SK-N-SH (cell line): Measurements from ENCODE around the gene FHIP2A. TPM values are rescaled to one million over a fixed set of nuclear protein-coding genes. Genes with fewer than 3 reads are reported as not detected.
A peak's percentile ranks its signal among the peaks of the same experiment; 100 is the strongest.

Source experiments
- CTCF ChIA-PET: fragments of 300-600, 350-600 bp; formaldehyde crosslinking; extraction: SDS; loops from one replicate; lab custom pipeline; 2021; lab: Yijun Ruan, JAX
- POLR2A ChIA-PET: fragments of 350-600 bp; sonication (Branson Sonifier 250); formaldehyde crosslinking; extraction: SDS; loops from one replicate; lab custom pipeline; 2020; ENCODE audit warnings: antibody characterized with exemption, inconsistent platforms; lab: Yijun Ruan, JAX
- DNase-seq: peaks from one replicate; pipeline ENCODE4 v3.0.0; 2012
- H2AFZ ChIP-seq: fragments of 200-600 bp; sonication (generic); 2 replicates; pipeline ENCODE4 v1.8.1; 2016; ENCODE audit warnings: antibody characterized with exemption, mild to moderate bottlenecking, low read depth
- H3F3A ChIP-seq: fragments of 200-600 bp; sonication (generic); replicated peaks from 2 replicates; pipeline ENCODE3; 2016; ENCODE audit warnings: antibody characterized with exemption, mild to moderate bottlenecking; ENCODE audit not compliant: insufficient read depth
- H3K27ac ChIP-seq, 2 experiments: fragments of 200-500 bp in 1 of 2; fragments of 200-600 bp in 1 of 2; sonication (Bioruptor generic) in 1 of 2; sonication (generic), shearing (Covaris generic) in 1 of 2; 2 replicates each; pipeline versions ENCODE4 v1.5.1 to v1.6.1; 2014 to 2016; ENCODE audit warnings: low read depth in 2 of 2, inconsistent platforms in 1 of 2, low read length in 1 of 2, mild to moderate bottlenecking in 1 of 2, mixed read lengths in 1 of 2
- H3K27me3 ChIP-seq: fragments of 200-600 bp; sonication (generic), shearing (Covaris generic); 2 replicates; pipeline ENCODE4 v1.6.1; 2016; ENCODE audit warnings: mixed run types; ENCODE audit not compliant: insufficient read depth
- H3K36me3 ChIP-seq, 2 experiments: fragments of 200-500 bp in 1 of 2; fragments of 200-600 bp in 1 of 2; sonication (Bioruptor generic) in 1 of 2; sonication (generic) in 1 of 2; replicated peaks in 1 of 2; 2 replicates each; pipeline versions ENCODE3 to v1.5.1; 2014 to 2016; ENCODE audit warnings: low read length in 1 of 2, mild to moderate bottlenecking in 1 of 2; ENCODE audit not compliant: insufficient read depth in 2 of 2, control insufficient read depth in 1 of 2
- H3K4me1 ChIP-seq, 2 experiments: fragments of 200-500 bp in 1 of 2; fragments of 200-600 bp in 1 of 2; sonication (Bioruptor generic) in 1 of 2; sonication (generic), shearing (Covaris generic) in 1 of 2; 2 replicates each; pipeline versions ENCODE4 v1.5.1 to v1.6.1; 2014 to 2016; ENCODE audit warnings: low read depth in 1 of 2, low read length in 1 of 2, mixed run types in 1 of 2; ENCODE audit not compliant: insufficient read depth in 2 of 2, control insufficient read depth in 1 of 2
- H3K4me2 ChIP-seq: fragments of 200-600 bp; sonication (generic), shearing (Covaris generic); 2 replicates; pipeline ENCODE4 v1.6.1; 2017; ENCODE audit warnings: mixed run types
- H3K4me3 ChIP-seq, 2 experiments: fragments of 200-500 bp in 1 of 2; fragments of 200-600 bp in 1 of 2; sonication (Bioruptor generic) in 1 of 2; sonication (generic), shearing (Covaris generic) in 1 of 2; 2 replicates each; pipeline versions ENCODE4 v1.5.1 to v1.8.1; 2014 to 2016; ENCODE audit warnings: low read depth in 2 of 2, inconsistent platforms in 1 of 2, low read length in 1 of 2, mild to moderate bottlenecking in 1 of 2, mixed read lengths in 1 of 2, moderate library complexity in 1 of 2
- H3K79me2 ChIP-seq: fragments of 200-600 bp; sonication (generic); 2 replicates; pipeline ENCODE4 v1.8.1; 2017; ENCODE audit warnings: mild to moderate bottlenecking; ENCODE audit not compliant: insufficient read depth
- H3K9ac ChIP-seq: fragments of 200-600 bp; sonication (generic); 2 replicates; pipeline ENCODE4 v1.6.1; 2017; ENCODE audit warnings: mixed run types
- H3K9me2 ChIP-seq: fragments of 200-600 bp; sonication (generic); 2 replicates; pipeline ENCODE4 v1.6.1; 2017; ENCODE audit warnings: mixed run types
- H3K9me3 ChIP-seq: fragments of 200-600 bp; sonication (generic); 2 replicates; pipeline ENCODE4 v1.6.1; 2017; ENCODE audit warnings: mixed run types, mild to moderate bottlenecking, moderate library complexity
- H4K20me1 ChIP-seq: fragments of 200-600 bp; sonication (generic); 2 replicates; pipeline ENCODE4 v1.6.1; 2017; ENCODE audit warnings: mild to moderate bottlenecking, mixed run types; ENCODE audit not compliant: insufficient read depth
- EP300 ChIP-seq, 2 experiments: IDR thresholded peaks; 2 replicates each; pipeline versions ENCODE4 v1.4.0 to v1.6.1; 2012; ENCODE audit warnings: borderline replicate concordance in 1 of 2, low read depth in 1 of 2, low read length in 1 of 2
- FOXJ3 ChIP-seq: sonication (generic); formaldehyde crosslinking; IDR thresholded peaks from 2 replicates; pipeline ENCODE4 v1.5.1; 2020; ENCODE audit warnings: mild to moderate bottlenecking, missing genetic modification reagents
- FOXM1 ChIP-seq: IDR thresholded peaks from 2 replicates; pipeline ENCODE4 v1.4.0; 2012; ENCODE audit warnings: low read depth, mild to moderate bottlenecking
- GATA2 ChIP-seq: sonication (generic); formaldehyde crosslinking; IDR thresholded peaks from 2 replicates; pipeline ENCODE4 v1.5.0; 2020; ENCODE audit warnings: mild to moderate bottlenecking, missing genetic modification reagents
- JUND ChIP-seq: IDR thresholded peaks from 2 replicates; pipeline ENCODE4 v1.4.0; 2012
- MAX ChIP-seq: IDR thresholded peaks from 2 replicates; pipeline ENCODE4 v1.4.0; 2012; ENCODE audit warnings: low read depth
- MEF2A ChIP-seq: IDR thresholded peaks from 2 replicates; pipeline ENCODE4 v1.4.0; 2012; ENCODE audit warnings: low read depth, borderline replicate concordance
- NFIC ChIP-seq: IDR thresholded peaks from 2 replicates; pipeline ENCODE4 v1.4.0; 2012; ENCODE audit warnings: borderline replicate concordance
- PBX3 ChIP-seq: IDR thresholded peaks from 2 replicates; pipeline ENCODE4; 2012
- POLR2AphosphoS5 ChIP-seq: IDR thresholded peaks from 2 replicates; pipeline ENCODE4 v1.6.1; 2012; ENCODE audit warnings: low read depth, low read length
- RAD21 ChIP-seq: IDR thresholded peaks from 2 replicates; pipeline ENCODE4 v1.6.1; 2012; ENCODE audit warnings: mild to moderate bottlenecking, low read length
- RCOR1 ChIP-seq: fragments of 150-350 bp; IDR thresholded peaks from 2 replicates; pipeline ENCODE4 v1.6.1; 2017; ENCODE audit warnings: antibody characterized with exemption, low read length
- REST ChIP-seq: IDR thresholded peaks from 2 replicates; pipeline ENCODE4 v1.6.1; 2012; ENCODE audit warnings: mild to moderate bottlenecking, low read depth, low read length, moderate library complexity
- RXRA ChIP-seq: IDR thresholded peaks from 2 replicates; pipeline ENCODE4 v1.4.0; 2012; ENCODE audit warnings: low read depth, mild to moderate bottlenecking, borderline replicate concordance
- TAF1 ChIP-seq: IDR thresholded peaks from 2 replicates; pipeline ENCODE4 v1.6.1; 2012; ENCODE audit warnings: low read depth, mild to moderate bottlenecking, low read length, moderate library complexity, borderline replicate concordance
- TCF12 ChIP-seq: IDR thresholded peaks from 2 replicates; pipeline ENCODE4 v1.4.0; 2012
- TEAD4 ChIP-seq: IDR thresholded peaks from 2 replicates; pipeline ENCODE4 v1.4.0; 2012; ENCODE audit warnings: mild to moderate bottlenecking, borderline replicate concordance; ENCODE audit not compliant: insufficient read depth
- USF1 ChIP-seq: IDR thresholded peaks from 2 replicates; pipeline ENCODE4 v1.4.0; 2012; ENCODE audit warnings: low read depth, borderline replicate concordance
- USF2 ChIP-seq: fragments of 150-350 bp; IDR thresholded peaks from 2 replicates; pipeline ENCODE4 v1.6.1; 2017; ENCODE audit warnings: antibody characterized with exemption, low read length, low read depth, borderline replicate concordance
- YY1 ChIP-seq: IDR thresholded peaks from 2 replicates; pipeline ENCODE4 v1.4.0; 2012; ENCODE audit warnings: low read depth, mild to moderate bottlenecking
- WGBS: methylation state at CpG from one replicate; pipeline ENCODE4 v1.1.6; 2017; ENCODE audit warnings: low lambda C conversion rate; 5-methylcytosine and 5-hydroxymethylcytosine counted together
- polyA plus RNA-seq, 3 experiments: library from polyadenylated mRNA; depleted of rRNA; stranded (reverse); fragments of >200 nt; gene quantifications; 2 replicates each; pipeline ENCODE4 v1.2.3, GENCODE V29; 2012

Gene FHIP2A
- polyA plus RNA-seq, 1 of the 3 experiments (the other 2 are of a cell fraction): 6.1 TPM

GRCh38 chr10:114777415-114777814, 44.2 kb upstream of the FHIP2A start:
- peaks cover 29% of the 10 kb centered on the region for H3F3A ChIP-seq
- no peak overlapping the region for H2AFZ ChIP-seq
- 90% methylated on average over 1 of the region's 1 CpG for WGBS
- no peak for DNase-seq
- H3K27ac ChIP-seq: no peak overlapping the region
- H3K27me3 ChIP-seq: no peaks in the 10 kb centered on the region
- ChIA-PET CTCF (interaction anchor here (1.3 kb wide), 1 partner anchor 306 kb away, joined by 3 read pairs; no protein-coding TSS in a partner anchor), POLR2A (no interaction called here)
- peaks cover 3 to 16% of the 10 kb centered on the region in 2 experiments; a peak in 3 of 4 replicates for H3K4me1 ChIP-seq
- H3K9me2 ChIP-seq: no peaks in the 10 kb centered on the region
- no peaks in the 10 kb centered on the region for H3K9me3 ChIP-seq
- H4K20me1 ChIP-seq: no peaks in the 10 kb centered on the region
- TF ChIP-seq EP300 (IDR thresholded peaks at IDR 0.05; ENCODE audit: borderline replicate concordance in 1 of 2, low read depth in 1 of 2, low read length in 1 of 2): no peak
- 0 out of 2 replicates have a peak, but pooled peaks have one; percentile 3 for TF ChIP-seq TCF12
- no peak overlapping the region for H3K4me3 ChIP-seq
- H3K36me3 ChIP-seq: no peaks in the 10 kb centered on the region
- H3K4me2 ChIP-seq: no peak overlapping the region
- no peak overlapping the region for H3K9ac ChIP-seq
- H3K79me2 ChIP-seq: no peaks in the 10 kb centered on the region

GRCh38 chr10:114779803-114780576, 41.6 kb upstream of the FHIP2A start:
- Histone ChIP-seq H3K4me2 (peak overlapping the region; percentile 36; the same call in 1 of the 2 replicates), H3K27ac (peak overlapping the region; percentile 58 to 94; a peak in 3 of 4 replicates), H4K20me1 (no peaks in the 10 kb centered on the region), H3K4me1 (peaks cover 3 to 15% of the 10 kb centered on the region in 2 experiments; a peak in 3 of 4 replicates), H3K9me2 (no peaks in the 10 kb centered on the region), H3K27me3 (no peaks in the 10 kb centered on the region), H3F3A (peaks cover 21% of the 10 kb centered on the region), H3K9ac (peak overlapping the region; percentile 20; the same call in 1 of the 2 replicates), H3K36me3 (no peaks in the 10 kb centered on the region), H3K79me2 (no peaks in the 10 kb centered on the region), H3K4me3 (no peak overlapping the region), H2AFZ (no peak overlapping the region), H3K9me3 (no peaks in the 10 kb centered on the region)
- WGBS: 22% methylated on average over 3 of the region's 3 CpGs
- DNase-seq: no peak
- POLR2A ChIA-PET: no interaction called here
- CTCF ChIA-PET: interaction anchor here (1.2 kb wide), 1 partner anchor 231 kb away, joined by 3 read pairs; no protein-coding TSS in a partner anchor
- peak; percentile 59; the same call in 1 of the 2 replicates for TF ChIP-seq POLR2AphosphoS5
- peak; percentile 79 for TF ChIP-seq MEF2A
- TF ChIP-seq TAF1: no peak
- peak; percentile 99 for TF ChIP-seq JUND
- peak; percentile 89; the same call in 1 of the 2 replicates for TF ChIP-seq PBX3
- peak; percentile 80; the same call in 1 of the 2 replicates for TF ChIP-seq RXRA
- TF ChIP-seq YY1: peak; percentile 20; the same call in 1 of the 2 replicates
- TF ChIP-seq FOXM1: peak; percentile 82
- no peak for TF ChIP-seq USF1
- peak; percentile 60; the same call in 1 of the 2 replicates for TF ChIP-seq MAX
- TF ChIP-seq TEAD4: peak; percentile 87
- no peak for TF ChIP-seq RAD21
- TF ChIP-seq REST: peak; percentile 19; the same call in 1 of the 2 replicates
- peak; percentile 56 to 95 for TF ChIP-seq EP300 (IDR thresholded peaks at IDR 0.05; ENCODE audit: borderline replicate concordance in 1 of 2, low read depth in 1 of 2, low read length in 1 of 2)
- no peak for TF ChIP-seq RCOR1
- no peak for TF ChIP-seq USF2
- TF ChIP-seq GATA2 (CRISPR knock-in tag): no peak
- TF ChIP-seq FOXJ3 (CRISPR knock-in tag): no peak
- peak; percentile 92 for TF ChIP-seq NFIC
